ENCODE measurements around the gene ROBO1. TPM values are rescaled to one million over a fixed set of nuclear protein-coding genes. Genes with fewer than 3 reads are reported as not detected.

Gene ROBO1
- total and polyA plus RNA-seq, 2 of the 13 experiments (the other 11 are each of a cell fraction or from before 2014, with no cell fraction given): 52.2 to 71.0 TPM

- no peak overlapping the region for H2AFZ ChIP-seq (ENCODE audit: low read length)
- DNase-seq (ENCODE audit: low spot score) (no peak), FAIRE-seq (no peak), ATAC-seq (no peak)
- H3K9ac ChIP-seq (ENCODE audit: insufficient read depth, low read depth, low read length): no peak overlapping the region
- ChIA-PET POLR2A (no interaction called here), CTCF (ENCODE audit: low intra/inter-chr PET ratio, low total read pairs) (no interaction called here)
- no peak overlapping the region for H3K4me2 ChIP-seq (ENCODE audit: low read depth, low read length)
- H3K9me3 ChIP-seq (ENCODE audit: low read length): no peaks in the 10 kb centered on the region
- no peak for TF ChIP-seq TP53 (CRISPR knock-in tag; conservative IDR thresholded peaks at IDR 0.05)
- no peaks in the 10 kb centered on the region for H3K4me1 ChIP-seq (ENCODE audit: insufficient read depth, low read length)
- 98% methylated on average over 3 of the region's 3 CpGs for WGBS (ENCODE audit: low lambda C conversion rate)
- no TSS peak for BruUV-seq (replicated peaks)
- peaks cover 49% of the 10 kb centered on the region for H3K79me2 ChIP-seq (ENCODE audit: insufficient read depth, low read length)
- no peak overlapping the region for H3K27ac ChIP-seq (ENCODE audit: extremely low read length, insufficient read depth, low read length)
- no peaks in the 10 kb centered on the region for H4K20me1 ChIP-seq (ENCODE audit: insufficient read depth, low read length)
- H3K36me3 ChIP-seq (replicated peaks in 1 of 2; ENCODE audit: control insufficient read depth in 1 of 2, insufficient read depth in 2 of 2, low read length in 2 of 2): peaks cover 1 to 6% of the 10 kb centered on the region in 2 experiments; a peak in 2 of 5 replicates
- in situ Hi-C loops (cut with HindIII; ENCODE audit: extremely low pct_ligation_motif_present, low pct_unique_long_range_greater_than_20kb): no loop called here
- intact Hi-C loops (cut with micrococcal nuclease; ENCODE audit: unreplicated experiment): no loop called here
- no peak overlapping the region for H3K4me3 ChIP-seq (replicated peaks in 1 of 3; ENCODE audit: insufficient read depth in 1 of 3, low read depth in 2 of 3, low read length in 3 of 3)
- H3K27me3 ChIP-seq (ENCODE audit: control insufficient read depth in 1 of 2, insufficient read depth in 2 of 2, low read length in 2 of 2): no peaks in the 10 kb centered on the region
These were observed 866.9 kb downstream of the ROBO1 start for GRCh38 chr3:78900880-78901279.

- peaks cover 49% of the 10 kb centered on the region for H3K79me2 ChIP-seq (ENCODE audit: insufficient read depth, low read length)
- no peaks in the 10 kb centered on the region for H3K4me1 ChIP-seq (ENCODE audit: insufficient read depth, low read length)
- intact Hi-C loops (cut with micrococcal nuclease; ENCODE audit: unreplicated experiment): no loop called here
- H4K20me1 ChIP-seq (ENCODE audit: insufficient read depth, low read length): no peaks in the 10 kb centered on the region
- H3K4me3 ChIP-seq (replicated peaks in 1 of 3; ENCODE audit: insufficient read depth in 1 of 3, low read depth in 2 of 3, low read length in 3 of 3): no peak overlapping the region
- H3K9ac ChIP-seq (ENCODE audit: insufficient read depth, low read depth, low read length): no peak overlapping the region
- no peak for FAIRE-seq
- no peak for ATAC-seq
- H3K9me3 ChIP-seq (ENCODE audit: low read length): no peaks in the 10 kb centered on the region
- 94% methylated on average over 1 of the region's 1 CpG for WGBS (ENCODE audit: low lambda C conversion rate)
- in situ Hi-C loops (cut with HindIII; ENCODE audit: extremely low pct_ligation_motif_present, low pct_unique_long_range_greater_than_20kb): no loop called here
- ChIA-PET CTCF (ENCODE audit: low intra/inter-chr PET ratio, low total read pairs) (no interaction called here), POLR2A (no interaction called here)
- no peak overlapping the region for H3K4me2 ChIP-seq (ENCODE audit: low read depth, low read length)
- no peak overlapping the region for H3K27ac ChIP-seq (ENCODE audit: extremely low read length, insufficient read depth, low read length)
- H3K36me3 ChIP-seq (replicated peaks in 1 of 2; ENCODE audit: control insufficient read depth in 1 of 2, insufficient read depth in 2 of 2, low read length in 2 of 2): peaks cover 1 to 6% of the 10 kb centered on the region in 2 experiments; a peak in 2 of 5 replicates
- no TSS peak for BruUV-seq (replicated peaks)
- H3K27me3 ChIP-seq (ENCODE audit: control insufficient read depth in 1 of 2, insufficient read depth in 2 of 2, low read length in 2 of 2): no peaks in the 10 kb centered on the region
- H2AFZ ChIP-seq (ENCODE audit: low read length): no peak overlapping the region
- DNase-seq (ENCODE audit: low spot score): no peak
- TF ChIP-seq ZNF549 (CRISPR knock-in tag; IDR thresholded peaks at IDR 0.05): no peak
- no peak for TF ChIP-seq ISX (CRISPR knock-in tag; conservative IDR thresholded peaks at IDR 0.05)
- no peak for TF ChIP-seq ZNF20 (CRISPR knock-in tag; IDR thresholded peaks at IDR 0.05)
- no peak for TF ChIP-seq AGO1 (IDR thresholded peaks at IDR 0.05; ENCODE audit: low read depth, low read length, poor library complexity, severe bottlenecking)
- no peak for TF ChIP-seq ERF (CRISPR knock-in tag; IDR thresholded peaks at IDR 0.05)
- TF ChIP-seq ZBTB4 (CRISPR knock-in tag; IDR thresholded peaks at IDR 0.05; ENCODE audit: borderline replicate concordance): no peak
- TF ChIP-seq PRDM4 (CRISPR knock-in tag; IDR thresholded peaks at IDR 0.05; ENCODE audit: borderline replicate concordance): no peak
- no peak for TF ChIP-seq SOX13 (IDR thresholded peaks at IDR 0.05)
- no peak for TF ChIP-seq SOX13 (CRISPR knock-in tag; conservative IDR thresholded peaks at IDR 0.05 in 1 of 2, IDR thresholded peaks at IDR 0.05 in 1 of 2)
- no peak for TF ChIP-seq JUNB (CRISPR knock-in tag; IDR thresholded peaks at IDR 0.05; ENCODE audit: borderline replicate concordance)
- TF ChIP-seq PPARG (CRISPR knock-in tag; conservative IDR thresholded peaks at IDR 0.05): no peak
- no peak for TF ChIP-seq ZFP62 (CRISPR knock-in tag; IDR thresholded peaks at IDR 0.05)
- TF ChIP-seq NKX3-1 (CRISPR knock-in tag; IDR thresholded peaks at IDR 0.05): no peak
- no peak for TF ChIP-seq SIX1 (CRISPR knock-in tag; IDR thresholded peaks at IDR 0.05; ENCODE audit: borderline replicate concordance)
These were observed 867.4 kb downstream of the ROBO1 start for GRCh38 chr3:78900426-78900825.
